Measurements from ENCODE around the gene MGST2. TPM values are rescaled to one million over a fixed set of nuclear protein-coding genes. Genes with fewer than 3 reads are reported as not detected.

MGST2 gene
- total RNA-seq, 3 donors from 2014 or later: 64.3 to 134 (median 119) TPM

DNA sequence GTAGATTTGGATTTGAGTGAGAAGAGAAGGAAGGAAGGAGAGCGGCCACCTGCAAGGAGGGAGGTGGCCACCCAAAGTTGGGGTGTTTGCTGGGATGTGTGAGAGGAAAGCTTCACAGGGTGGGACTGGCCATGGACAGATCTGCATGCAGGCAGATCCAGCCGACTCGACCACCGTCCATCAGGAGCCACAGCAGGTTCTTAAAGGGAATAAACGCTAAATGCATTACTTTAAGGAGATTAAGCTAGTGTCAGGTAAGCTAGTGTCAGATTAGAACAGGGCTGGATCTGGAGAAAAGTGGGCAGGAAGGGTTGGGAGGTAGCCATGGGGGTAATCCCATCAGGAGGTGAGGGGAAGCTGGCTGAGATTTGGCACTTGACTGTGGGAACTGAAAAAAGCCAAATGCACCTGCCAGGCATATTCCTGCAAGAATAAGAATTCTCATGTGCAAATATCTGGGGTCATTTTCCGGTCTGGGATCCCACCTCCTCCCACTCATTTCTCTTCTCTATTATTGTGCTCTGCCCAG is 79.6 kb downstream of the MGST2 start:
- peaks cover 2% of the 10 kb centered on the region for H3K4me1 ChIP-seq (ENCODE audit: low read depth)
- H3K4me3 ChIP-seq: no peak overlapping the region
- no peak for TF ChIP-seq CTCF (IDR thresholded peaks at IDR 0.05)
- intact Hi-C loops (cut with DNase I, micrococcal nuclease): no loop called here
- H3K36me3 ChIP-seq (ENCODE audit: low read depth): no peaks in the 10 kb centered on the region
- ATAC-seq (no peak), DNase-seq (no peak)
- H3K9me3 ChIP-seq: no peaks in the 10 kb centered on the region

DNA sequence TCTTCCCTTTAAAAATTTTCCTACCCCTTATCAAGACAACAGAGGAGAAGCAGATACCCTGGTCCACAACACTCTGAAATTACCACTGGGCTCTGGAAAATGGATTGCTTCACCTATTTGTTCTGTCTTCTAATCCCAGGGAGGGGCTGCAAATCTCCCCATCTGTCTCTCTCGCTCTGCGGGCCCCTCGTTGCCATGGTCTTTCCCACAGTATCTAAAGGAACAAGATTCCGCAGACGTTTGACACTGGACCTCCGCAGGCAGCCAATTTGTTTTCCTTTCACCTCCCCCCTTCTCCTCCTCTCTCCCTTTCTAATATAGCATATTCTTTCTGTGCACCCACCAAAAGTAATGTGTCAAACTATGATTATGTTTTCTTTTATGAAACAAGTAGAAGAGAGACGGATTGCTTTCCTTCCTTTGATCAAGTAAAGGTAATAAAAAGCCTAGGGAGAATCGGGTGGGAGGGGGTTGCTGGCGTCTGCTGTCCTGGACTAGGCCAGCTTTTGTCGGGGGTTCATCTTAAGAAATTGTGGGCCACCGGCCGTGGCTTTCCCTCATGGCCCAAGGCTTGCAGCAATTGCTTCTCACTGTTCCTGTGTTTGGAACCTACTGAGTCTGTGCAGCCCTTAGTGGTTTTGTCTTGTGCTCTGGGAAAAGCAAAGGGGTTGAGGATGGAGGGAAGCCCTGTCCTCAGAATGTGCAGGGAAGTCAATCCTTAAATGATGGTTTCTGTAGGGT is 81.0 kb downstream of the MGST2 start:
- no peaks in the 10 kb centered on the region for H3K4me1 ChIP-seq (ENCODE audit: low read depth)
- H3K4me3 ChIP-seq: no peak overlapping the region
- ATAC-seq (no peak), DNase-seq (no peak)
- H3K9me3 ChIP-seq: no peaks in the 10 kb centered on the region
- no peak for TF ChIP-seq CTCF (IDR thresholded peaks at IDR 0.05)
- intact Hi-C loops (cut with DNase I, micrococcal nuclease): no loop called here
- no peaks in the 10 kb centered on the region for H3K36me3 ChIP-seq (ENCODE audit: low read depth)

DNA sequence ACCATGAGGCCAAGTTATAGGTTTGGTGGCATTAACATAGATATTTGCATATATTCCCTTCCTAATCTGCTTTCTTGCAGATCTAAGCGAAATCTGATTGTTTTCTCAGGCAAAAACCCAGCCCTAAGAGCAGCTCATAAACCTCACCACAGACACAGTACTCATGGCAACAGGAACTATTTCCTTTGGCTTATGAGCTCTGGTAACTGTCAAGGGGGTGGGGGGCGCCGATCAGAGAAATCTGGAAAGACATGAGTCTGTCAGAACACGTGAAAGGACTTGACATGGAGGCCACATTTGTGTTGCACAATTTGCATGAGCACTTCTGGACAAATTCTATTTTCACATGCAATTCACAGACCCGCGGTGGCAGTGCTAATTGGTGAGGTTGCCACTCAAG is 83.7 kb downstream of the MGST2 start:
- TF ChIP-seq CTCF (IDR thresholded peaks at IDR 0.05): no peak
- DNase-seq (no peak), ATAC-seq (no peak)
- Histone ChIP-seq H3K4me3 (no peak overlapping the region), H3K4me1 (ENCODE audit: low read depth) (no peaks in the 10 kb centered on the region), H3K36me3 (ENCODE audit: low read depth) (no peaks in the 10 kb centered on the region), H3K9me3 (no peaks in the 10 kb centered on the region)
- intact Hi-C loops (cut with DNase I, micrococcal nuclease): no loop called here

DNA sequence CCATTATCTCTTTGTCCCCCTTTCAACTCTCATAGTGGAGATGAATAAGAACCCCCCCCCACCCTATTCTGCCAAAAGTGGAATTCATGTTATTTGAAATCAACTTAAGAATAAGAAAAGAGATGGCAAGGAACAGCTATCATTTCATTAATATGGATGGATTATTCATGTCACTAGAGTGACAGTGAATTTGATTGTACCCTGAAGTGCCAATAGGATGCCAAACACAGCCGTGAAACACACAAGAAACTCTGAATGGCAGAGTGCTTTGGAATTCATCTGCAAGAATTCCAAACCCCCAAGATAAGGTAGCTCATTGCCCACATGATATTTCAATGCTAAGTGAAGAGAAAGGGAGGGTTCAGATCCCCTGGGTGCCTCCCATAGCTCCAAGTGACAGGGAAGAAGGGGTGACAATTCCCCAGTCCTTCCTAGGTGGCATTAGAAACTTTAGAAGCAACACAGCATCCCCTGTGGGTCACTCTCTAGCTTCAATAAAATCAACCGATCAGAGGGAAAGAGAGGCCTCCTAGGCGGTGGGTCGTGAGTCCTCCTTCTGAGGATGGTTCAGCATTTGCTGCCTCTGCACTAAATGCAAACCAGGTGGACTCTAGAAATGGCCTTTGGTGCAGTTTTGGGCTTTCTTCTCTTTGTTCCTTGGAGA is 84.3 kb downstream of the MGST2 start:
- ATAC-seq: no peak
- H3K36me3 ChIP-seq (ENCODE audit: low read depth): no peaks in the 10 kb centered on the region
- no peak overlapping the region for H3K4me3 ChIP-seq
- no peaks in the 10 kb centered on the region for H3K9me3 ChIP-seq
- intact Hi-C loops (cut with DNase I, micrococcal nuclease): no loop called here
- no peak for TF ChIP-seq CTCF (IDR thresholded peaks at IDR 0.05)
- no peaks in the 10 kb centered on the region for H3K4me1 ChIP-seq (ENCODE audit: low read depth)
- DNase-seq: no peak

DNA sequence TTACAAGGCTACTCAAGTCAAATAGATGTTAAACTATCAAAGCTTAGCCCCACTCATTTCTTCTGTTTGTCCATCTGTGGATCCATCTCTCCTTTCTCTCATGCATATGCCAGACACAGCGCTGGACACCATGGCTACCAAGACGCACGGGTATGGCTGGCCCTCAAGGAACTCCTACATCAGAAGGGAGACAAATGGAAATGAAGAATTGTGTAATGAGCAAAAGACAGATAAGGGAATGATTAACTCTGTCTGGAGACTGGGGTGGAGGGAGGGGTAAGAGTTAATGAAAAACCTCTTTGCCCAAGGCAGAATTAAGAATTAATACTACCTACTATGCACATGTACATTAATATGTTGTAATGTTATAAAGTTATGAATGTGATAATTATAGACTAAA is 88.1 kb downstream of the MGST2 start:
- no peak for DNase-seq
- Histone ChIP-seq H3K4me1 (ENCODE audit: low read depth) (no peaks in the 10 kb centered on the region), H3K4me3 (no peak overlapping the region), H3K36me3 (ENCODE audit: low read depth) (no peaks in the 10 kb centered on the region), H3K9me3 (no peaks in the 10 kb centered on the region)
- ATAC-seq: no peak
- no peak for TF ChIP-seq CTCF (IDR thresholded peaks at IDR 0.05)
- intact Hi-C loops (cut with DNase I, micrococcal nuclease): no loop called here

Other genes starting within 250 kb of the MGST2 start
- gene RAB33B, start 211.7 kb upstream of the MGST2 start, total RNA-seq: 10 to 100 TPM in 1 of 3 donors, 1 to 10 TPM in 2; 4.5 to 10.0 (median 5.4) TPM
- gene SETD7, start 109.6 kb upstream of the MGST2 start, total RNA-seq: 10 to 100 TPM; 10.2 to 68.4 (median 24.8) TPM